Chondrocyte (in vitro differentiated cells): Measurements from ENCODE around the gene CARS1. TPM values are rescaled to one million over a fixed set of nuclear protein-coding genes. Genes with fewer than 3 reads are reported as not detected.
A peak's percentile ranks its signal among the peaks of the same experiment; 100 is the strongest.

Source experiments
- DNase-seq: peaks from one replicate; pipeline ENCODE4 v3.0.0; 2021; ENCODE audit warnings: mixed read lengths, low spot score
- H3K27ac Mint-ChIP-seq: one replicate; pipeline ENCODE4 v1.8.0; 2021; ENCODE audit warnings: mild to moderate bottlenecking, moderate library complexity, mixed read lengths; ENCODE audit not compliant: unreplicated experiment
- H3K27me3 Mint-ChIP-seq: 2 replicates; pipeline ENCODE4 v1.8.0; 2021; ENCODE audit warnings: low read depth, mixed read lengths
- H3K36me3 Mint-ChIP-seq: 2 replicates; pipeline ENCODE4 v1.8.0; 2021; ENCODE audit warnings: low read depth, mixed read lengths
- H3K4me1 Mint-ChIP-seq: 2 replicates; pipeline ENCODE4 v1.8.0; 2021; ENCODE audit warnings: low read depth, mild to moderate bottlenecking, mixed read lengths
- H3K4me3 Mint-ChIP-seq: one replicate; pipeline ENCODE4 v1.8.0; 2021; ENCODE audit warnings: mild to moderate bottlenecking, moderate library complexity, mixed read lengths; ENCODE audit not compliant: unreplicated experiment
- H3K9me3 Mint-ChIP-seq: 2 replicates; pipeline ENCODE4 v1.8.0; 2021; ENCODE audit warnings: low read depth, mixed read lengths
- CTCF ChIP-seq: fragments of 200-600 bp; sonication (generic); IDR thresholded peaks from 2 replicates; pipeline ENCODE4 v1.5.0; 2021; ENCODE audit warnings: antibody characterized with exemption, mild to moderate bottlenecking, moderate library complexity
- total RNA-seq: library from RNA; stranded (reverse); gene quantifications from 3 replicates; pipeline ENCODE4 v1.2.1, GENCODE V29; 2021

CARS1 gene
- total RNA-seq, 1 donor from 2014 or later: 106 TPM

GRCh38 chr11:3052567-3052966, 4.7 kb downstream of the CARS1 start:
- Mint-ChIP-seq H3K27ac (peak overlapping the region; percentile 78), H3K4me3 (no peak overlapping the region), H3K36me3 (peaks cover 6% of the 10 kb centered on the region)

GRCh38 chr11:3052109-3052479, 5.1 kb downstream of the CARS1 start:
- H3K36me3 Mint-ChIP-seq: peaks cover 6% of the 10 kb centered on the region
- peaks cover 74% of the 10 kb centered on the region for H3K4me1 Mint-ChIP-seq
- no peak for TF ChIP-seq CTCF
- no peaks in the 10 kb centered on the region for H3K27me3 Mint-ChIP-seq
- H3K4me3 Mint-ChIP-seq: no peak overlapping the region
- H3K9me3 Mint-ChIP-seq: no peaks in the 10 kb centered on the region
- peak overlapping the region; percentile 100 for H3K27ac Mint-ChIP-seq
- DNase-seq: no peak

More at GRCh38 chr11:3052567-3052966, 4.7 kb downstream of the CARS1 start:
- no peaks in the 10 kb centered on the region for H3K27me3 Mint-ChIP-seq
- peaks cover 77% of the 10 kb centered on the region for H3K4me1 Mint-ChIP-seq
- no peak for TF ChIP-seq CTCF
- H3K9me3 Mint-ChIP-seq: no peaks in the 10 kb centered on the region
- no peak for DNase-seq

GRCh38 chr11:3051196-3052108, 5.8 kb downstream of the CARS1 start:
- no peak overlapping the region for H3K4me3 Mint-ChIP-seq
- H3K9me3 Mint-ChIP-seq: no peaks in the 10 kb centered on the region
- DNase-seq: no peak
- peak; percentile 66 for TF ChIP-seq CTCF
- H3K36me3 Mint-ChIP-seq: peaks cover 6% of the 10 kb centered on the region
- H3K27me3 Mint-ChIP-seq: no peaks in the 10 kb centered on the region
- peaks cover 74% of the 10 kb centered on the region for H3K4me1 Mint-ChIP-seq
- H3K27ac Mint-ChIP-seq: peak overlapping the region; percentile 100

GRCh38 chr11:3050386-3051195, 6.6 kb downstream of the CARS1 start:
- Mint-ChIP-seq H3K9me3 (no peaks in the 10 kb centered on the region), H3K27ac (peak overlapping the region; percentile 100), H3K4me1 (peaks cover 66% of the 10 kb centered on the region), H3K36me3 (peaks cover 6% of the 10 kb centered on the region), H3K4me3 (peak overlapping the region; percentile 60), H3K27me3 (no peaks in the 10 kb centered on the region)
- peak; percentile 74 for DNase-seq
- no peak for TF ChIP-seq CTCF
